Measurements from ENCODE around the gene CCDC18.

- TF ChIP-seq EZH2 (IDR thresholded peaks at IDR 0.05; ENCODE audit: low read length, unreplicated experiment), result no peak
- TF ChIP-seq, protein P1, sequence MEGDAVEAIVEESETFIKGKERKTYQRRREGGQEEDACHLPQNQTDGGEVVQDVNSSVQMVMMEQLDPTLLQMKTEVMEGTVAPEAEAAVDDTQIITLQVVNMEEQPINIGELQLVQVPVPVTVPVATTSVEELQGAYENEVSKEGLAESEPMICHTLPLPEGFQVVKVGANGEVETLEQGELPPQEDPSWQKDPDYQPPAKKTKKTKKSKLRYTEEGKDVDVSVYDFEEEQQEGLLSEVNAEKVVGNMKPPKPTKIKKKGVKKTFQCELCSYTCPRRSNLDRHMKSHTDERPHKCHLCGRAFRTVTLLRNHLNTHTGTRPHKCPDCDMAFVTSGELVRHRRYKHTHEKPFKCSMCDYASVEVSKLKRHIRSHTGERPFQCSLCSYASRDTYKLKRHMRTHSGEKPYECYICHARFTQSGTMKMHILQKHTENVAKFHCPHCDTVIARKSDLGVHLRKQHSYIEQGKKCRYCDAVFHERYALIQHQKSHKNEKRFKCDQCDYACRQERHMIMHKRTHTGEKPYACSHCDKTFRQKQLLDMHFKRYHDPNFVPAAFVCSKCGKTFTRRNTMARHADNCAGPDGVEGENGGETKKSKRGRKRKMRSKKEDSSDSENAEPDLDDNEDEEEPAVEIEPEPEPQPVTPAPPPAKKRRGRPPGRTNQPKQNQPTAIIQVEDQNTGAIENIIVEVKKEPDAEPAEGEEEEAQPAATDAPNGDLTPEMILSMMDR (conservative IDR thresholded peaks at IDR 0.05; ENCODE audit: low read depth, low read length), result no peak
Observed at GRCh38 chr1:93172778-93173177, 7.7 kb upstream of the CCDC18 start.
